Tibial nerve (tissue), 4 donors: ENCODE measurements around the gene CHSY3. TPM values are rescaled to one million over a fixed set of nuclear protein-coding genes. Genes with fewer than 3 reads are reported as not detected.

Experiments used
- DNase-seq, 2 donors: peaks; one replicate each; pipeline ENCODE4 v3.0.0-alpha.2; 2019; ENCODE audit warnings: low spot score in 2 of 2
- H3K27ac ChIP-seq, 4 donors: fragments of 200-600 bp; sonication (generic) in 3 of 4; one replicate each; pipeline ENCODE4 v1.5.1; 2017 to 2019; ENCODE audit warnings: mild to moderate bottlenecking in 1 of 4
- H3K27me3 ChIP-seq, 2 donors: fragments of 200-600 bp; sonication (generic) in 1 of 2; one replicate each; pipeline versions ENCODE4 v1.5.1 to v1.6.0; 2017 to 2019
- H3K36me3 ChIP-seq, 3 donors: fragments of 200-600 bp; sonication (generic); one replicate each; pipeline ENCODE4 v1.5.1; 2018 to 2019
- H3K4me1 ChIP-seq, 4 donors: fragments of 200-600 bp; sonication (generic) in 3 of 4; one replicate each; pipeline ENCODE4 v1.5.1; 2017 to 2019
- H3K4me3 ChIP-seq, 4 donors: fragments of 200-600 bp; sonication (generic) in 3 of 4; one replicate each; pipeline ENCODE4 v1.5.1; 2017 to 2019; ENCODE audit warnings: mild to moderate bottlenecking in 1 of 4, moderate library complexity in 1 of 4
- H3K9me3 ChIP-seq, 4 donors: fragments of 200-600 bp; sonication (generic) in 3 of 4; one replicate each; pipeline ENCODE4 v1.5.1; 2017 to 2019
- EP300 ChIP-seq, 2 donors: sonication (generic); formaldehyde crosslinking; IDR thresholded peaks; one replicate each; pipeline ENCODE4 v1.6.1; 2017; ENCODE audit warnings: antibody characterized with exemption in 2 of 2, mild to moderate bottlenecking in 1 of 2
- POLR2A ChIP-seq, 2 donors: fragments of 450-650 bp; IDR thresholded peaks; one replicate each; pipeline ENCODE4 v1.6.1; 2017; ENCODE audit warnings: antibody characterized with exemption in 2 of 2, mild to moderate bottlenecking in 2 of 2, moderate library complexity in 2 of 2
- WGBS, 2 donors: methylation state at CpG; one replicate each; pipeline ENCODE4 v1.1.5; 2018; 5-methylcytosine and 5-hydroxymethylcytosine counted together
- total RNA-seq, 4 donors: library from RNA; depleted of rRNA; stranded (reverse); fragments of >200 nt; gene quantifications; one replicate each; pipeline ENCODE4 v1.1.0, GENCODE V29; 2016
- TF ChIP-seq, protein P1 (sequence below), 5 experiments: fragments of 200-600 bp in 3 of 5; fragments of 450-650 bp in 2 of 5; sonication (generic) in 3 of 5; IDR thresholded peaks; one replicate each; pipeline ENCODE4 v1.5.1; 2016 to 2019; ENCODE audit warnings: antibody characterized with exemption in 5 of 5, mild to moderate bottlenecking in 3 of 5, moderate library complexity in 2 of 5

CHSY3 gene
- total RNA-seq, 4 donors from 2014 or later: 3.6 to 11.2 (median 6.2) TPM

DNA sequence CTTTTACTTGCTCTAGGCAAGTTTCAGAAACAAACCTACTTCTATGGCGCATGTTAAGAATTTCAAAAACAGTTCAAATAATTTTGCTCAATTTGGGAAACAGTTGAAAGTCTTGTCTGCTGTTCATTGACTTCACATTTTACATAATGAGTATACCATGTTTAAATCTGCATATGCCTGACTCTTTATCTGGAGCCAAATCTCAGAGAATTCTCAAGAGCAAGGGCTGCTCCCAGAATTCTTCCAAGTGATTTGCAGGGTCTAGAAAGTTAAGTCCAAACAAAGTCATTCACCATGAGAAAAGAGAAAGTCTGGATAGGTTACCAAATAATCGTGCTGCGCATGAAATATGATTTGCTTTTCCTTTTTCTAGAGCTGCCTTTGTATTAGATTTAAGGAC is 160.2 kb downstream of the CHSY3 start:
- Histone ChIP-seq H3K27me3 (no peaks in the 10 kb centered on the region), H3K36me3 (no peaks in the 10 kb centered on the region), H3K27ac (no peak overlapping the region), H3K9me3 (peaks cover 0 to 7% (median 0%) of the 10 kb centered on the region in 4 donors), H3K4me1 (no peaks in the 10 kb centered on the region), H3K4me3 (no peak overlapping the region)
- no peak for DNase-seq
- TF ChIP-seq EP300 (IDR thresholded peaks at IDR 0.05) (no peak), POLR2A (IDR thresholded peaks at IDR 0.05) (no peak)
- TF ChIP-seq, protein P1, sequence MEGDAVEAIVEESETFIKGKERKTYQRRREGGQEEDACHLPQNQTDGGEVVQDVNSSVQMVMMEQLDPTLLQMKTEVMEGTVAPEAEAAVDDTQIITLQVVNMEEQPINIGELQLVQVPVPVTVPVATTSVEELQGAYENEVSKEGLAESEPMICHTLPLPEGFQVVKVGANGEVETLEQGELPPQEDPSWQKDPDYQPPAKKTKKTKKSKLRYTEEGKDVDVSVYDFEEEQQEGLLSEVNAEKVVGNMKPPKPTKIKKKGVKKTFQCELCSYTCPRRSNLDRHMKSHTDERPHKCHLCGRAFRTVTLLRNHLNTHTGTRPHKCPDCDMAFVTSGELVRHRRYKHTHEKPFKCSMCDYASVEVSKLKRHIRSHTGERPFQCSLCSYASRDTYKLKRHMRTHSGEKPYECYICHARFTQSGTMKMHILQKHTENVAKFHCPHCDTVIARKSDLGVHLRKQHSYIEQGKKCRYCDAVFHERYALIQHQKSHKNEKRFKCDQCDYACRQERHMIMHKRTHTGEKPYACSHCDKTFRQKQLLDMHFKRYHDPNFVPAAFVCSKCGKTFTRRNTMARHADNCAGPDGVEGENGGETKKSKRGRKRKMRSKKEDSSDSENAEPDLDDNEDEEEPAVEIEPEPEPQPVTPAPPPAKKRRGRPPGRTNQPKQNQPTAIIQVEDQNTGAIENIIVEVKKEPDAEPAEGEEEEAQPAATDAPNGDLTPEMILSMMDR (IDR thresholded peaks at IDR 0.05): no peak
- 75 to 88% methylated on average over 3 of the region's 3 CpGs for WGBS, 2 donors

DNA sequence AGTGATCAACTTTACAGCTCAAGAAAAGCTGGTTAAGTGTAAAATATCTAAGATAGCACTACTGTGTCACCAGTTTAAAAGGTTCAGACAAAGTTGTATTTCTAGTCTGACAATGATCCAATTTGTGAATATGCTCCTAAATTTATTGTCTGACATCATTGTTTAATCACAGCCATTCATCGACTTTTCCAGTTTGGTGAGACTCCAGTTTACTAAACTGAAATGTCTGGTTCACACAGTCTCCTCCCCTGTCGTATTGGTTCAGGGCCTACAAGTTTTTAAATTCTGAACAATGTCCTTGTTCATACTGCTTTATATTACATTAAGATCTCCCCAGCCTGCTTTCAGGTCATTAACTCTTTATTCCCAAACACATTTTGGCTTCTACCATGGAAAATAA is 161.4 kb downstream of the CHSY3 start:
- Histone ChIP-seq H3K36me3 (no peaks in the 10 kb centered on the region), H3K27ac (no peak overlapping the region), H3K4me3 (no peak overlapping the region), H3K9me3 (no peaks in the 10 kb centered on the region), H3K4me1 (no peaks in the 10 kb centered on the region), H3K27me3 (no peaks in the 10 kb centered on the region)
- TF ChIP-seq EP300 (IDR thresholded peaks at IDR 0.05): no peak
- TF ChIP-seq, protein P1 (IDR thresholded peaks at IDR 0.05): no peak
- no peak for TF ChIP-seq POLR2A (IDR thresholded peaks at IDR 0.05)
- no peak for DNase-seq
- 45 to 74% methylated on average over 2 of the region's 2 CpGs for WGBS, 2 donors

DNA sequence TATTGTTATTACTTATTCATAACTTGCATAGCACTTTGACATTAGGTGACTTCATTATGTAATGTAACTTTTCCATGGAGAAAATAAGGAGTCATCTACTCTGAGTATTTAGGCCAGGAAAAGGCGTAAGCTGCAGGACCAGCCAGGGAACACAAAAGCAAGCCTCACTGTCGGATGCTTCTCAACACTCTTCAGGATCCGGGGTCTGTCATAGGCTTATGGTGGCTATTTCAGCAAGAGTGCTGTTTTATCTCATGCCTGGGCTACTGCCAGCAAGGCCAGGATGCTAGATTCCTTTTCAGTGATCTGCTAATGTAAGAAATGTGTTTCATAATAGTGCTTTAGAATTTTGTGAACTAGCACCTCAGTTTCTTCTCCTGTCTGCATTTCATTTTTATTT is 162.4 kb downstream of the CHSY3 start:
- no peaks in the 10 kb centered on the region for H3K4me1 ChIP-seq
- H3K9me3 ChIP-seq: no peaks in the 10 kb centered on the region
- DNase-seq: no peak
- no peaks in the 10 kb centered on the region for H3K36me3 ChIP-seq
- H3K27me3 ChIP-seq: no peaks in the 10 kb centered on the region
- WGBS, 2 donors: 84 to 88% methylated on average over 3 of the region's 3 CpGs
- TF ChIP-seq POLR2A (IDR thresholded peaks at IDR 0.05) (no peak), EP300 (IDR thresholded peaks at IDR 0.05) (no peak)
- TF ChIP-seq, protein P1 (IDR thresholded peaks at IDR 0.05): no peak
- H3K4me3 ChIP-seq: no peak overlapping the region
- H3K27ac ChIP-seq: no peak overlapping the region

DNA sequence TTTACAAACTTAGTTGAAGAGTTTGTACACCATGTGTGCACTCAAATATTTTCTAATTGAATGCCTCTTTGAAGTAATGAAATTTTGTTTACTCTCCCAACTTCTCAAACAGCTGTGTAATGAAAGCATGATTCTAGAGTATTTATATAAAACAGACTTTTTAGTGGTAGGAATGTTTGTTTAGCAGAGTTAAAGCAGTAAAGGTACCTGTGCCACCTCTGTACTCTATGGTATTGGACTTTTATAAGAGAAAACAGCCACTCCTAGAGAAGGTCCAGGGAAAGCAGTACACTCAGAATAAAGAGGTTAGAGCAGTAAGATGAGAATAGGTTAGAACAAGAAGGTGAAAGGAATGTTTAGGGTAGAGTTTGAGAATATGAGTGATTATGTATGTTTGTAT is 163.1 kb downstream of the CHSY3 start:
- no peaks in the 10 kb centered on the region for H3K27me3 ChIP-seq
- no peaks in the 10 kb centered on the region for H3K36me3 ChIP-seq
- no peak for DNase-seq
- TF ChIP-seq POLR2A (IDR thresholded peaks at IDR 0.05): no peak
- TF ChIP-seq EP300 (IDR thresholded peaks at IDR 0.05): no peak
- TF ChIP-seq, protein P1 (IDR thresholded peaks at IDR 0.05): no peak
- no peaks in the 10 kb centered on the region for H3K4me1 ChIP-seq
- no peak overlapping the region for H3K4me3 ChIP-seq
- H3K9me3 ChIP-seq: no peaks in the 10 kb centered on the region
- H3K27ac ChIP-seq: no peak overlapping the region

DNA sequence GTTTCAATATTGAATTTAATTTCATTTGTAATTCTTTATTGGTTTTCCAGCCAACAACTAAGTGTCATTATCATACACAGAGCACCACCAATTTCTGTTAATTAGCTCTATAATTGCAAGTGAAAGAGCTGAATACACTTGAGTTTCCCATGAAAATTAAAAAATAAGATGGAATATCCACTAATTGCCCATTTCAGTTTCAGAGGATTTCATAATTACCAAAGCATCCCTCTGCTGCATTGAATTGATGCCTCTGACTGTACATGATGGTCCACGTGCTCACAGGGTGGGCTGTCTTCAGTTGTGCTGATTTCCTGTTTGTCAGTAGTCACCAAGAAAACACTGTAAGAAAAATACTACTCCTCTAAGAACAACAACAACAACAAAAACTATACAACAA is 163.8 kb downstream of the CHSY3 start:
- H3K27me3 ChIP-seq: no peaks in the 10 kb centered on the region
- H3K4me1 ChIP-seq: no peaks in the 10 kb centered on the region
- no peak for TF ChIP-seq EP300 (IDR thresholded peaks at IDR 0.05)
- TF ChIP-seq, protein P1 (IDR thresholded peaks at IDR 0.05): no peak
- TF ChIP-seq POLR2A (IDR thresholded peaks at IDR 0.05): no peak
- H3K27ac ChIP-seq: no peak overlapping the region
- no peak for DNase-seq
- no peaks in the 10 kb centered on the region for H3K9me3 ChIP-seq
- 59 to 79% methylated on average over 1 of the region's 1 CpG for WGBS, 2 donors
- H3K36me3 ChIP-seq: no peaks in the 10 kb centered on the region
- no peak overlapping the region for H3K4me3 ChIP-seq
